HG02973 (cell line): ENCODE results near the gene PYY.
"Not testable (repeated sequence)": the region's sequence is repeated elsewhere in the genome, so short reads cannot be mapped to it uniquely, and the experiment has no call there.

Source experiments
- ATAC-seq: cut with Tn5 transposase; IDR thresholded peaks from one replicate; pipeline ENCODE4 v1.9.1; 2021; ENCODE audit warnings: moderate library complexity; ENCODE audit not compliant: unreplicated experiment

The PYY gene

DNA sequence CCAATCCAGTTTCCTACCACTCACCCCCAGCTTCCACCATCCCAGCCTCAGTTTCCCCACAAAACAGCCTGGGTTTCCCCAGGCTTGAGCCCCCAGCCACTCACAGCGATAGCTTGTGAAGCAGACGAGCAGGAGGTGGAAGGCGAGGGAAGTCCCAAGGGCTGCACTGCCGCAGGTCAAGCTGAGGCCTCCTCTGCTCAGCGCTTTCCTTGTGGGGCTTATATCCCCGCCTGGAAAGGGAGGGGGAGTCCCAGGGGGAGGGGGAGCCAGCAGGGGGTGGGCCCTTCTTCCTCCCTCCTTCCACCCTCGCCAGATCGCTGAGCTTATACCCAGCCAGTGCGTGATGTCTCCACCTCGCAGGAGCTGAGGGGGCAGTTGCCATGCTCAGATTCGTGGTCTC lies at the start of gene PYY:
Gene PYY (minus strand): TSS at position 195 of the 400 bp plus-strand sequence. CDS start 457 bp downstream, outside the sequence.
- no peak for ATAC-seq

DNA sequence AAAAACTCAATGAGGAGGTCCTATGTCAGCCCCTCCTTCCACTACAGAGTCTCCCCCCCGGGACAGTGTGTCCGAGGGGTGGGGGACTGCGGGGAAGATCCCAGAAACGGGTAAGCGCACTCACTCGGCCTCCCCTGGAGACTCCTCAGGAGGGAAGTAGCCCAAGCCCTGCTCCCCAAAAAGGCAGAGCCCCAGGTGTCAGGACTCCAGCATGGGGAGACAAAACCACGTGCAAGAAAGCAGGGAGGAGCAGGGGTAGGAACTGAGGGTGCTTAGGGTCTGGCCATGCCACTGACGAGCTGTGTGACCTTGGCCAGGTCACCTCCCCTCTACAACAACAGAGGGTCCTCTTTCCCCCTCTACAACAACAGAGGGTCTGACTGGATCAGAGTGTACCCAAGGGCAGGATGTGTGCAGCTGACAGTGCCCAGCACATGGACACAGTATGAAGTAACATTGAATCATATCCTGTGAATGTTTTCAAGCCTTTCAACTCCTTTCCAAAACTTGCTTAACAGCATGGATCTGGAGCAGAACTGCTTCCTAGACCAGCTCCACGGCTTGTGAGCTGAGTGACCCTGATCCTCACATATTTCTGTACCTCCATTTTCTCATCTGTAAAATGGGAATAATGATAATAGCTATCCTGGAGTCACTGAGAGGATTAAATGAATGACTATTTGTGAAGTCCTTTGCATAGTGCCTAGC lies 48.6 kb upstream of the PYY start:
- ATAC-seq: no peak

DNA sequence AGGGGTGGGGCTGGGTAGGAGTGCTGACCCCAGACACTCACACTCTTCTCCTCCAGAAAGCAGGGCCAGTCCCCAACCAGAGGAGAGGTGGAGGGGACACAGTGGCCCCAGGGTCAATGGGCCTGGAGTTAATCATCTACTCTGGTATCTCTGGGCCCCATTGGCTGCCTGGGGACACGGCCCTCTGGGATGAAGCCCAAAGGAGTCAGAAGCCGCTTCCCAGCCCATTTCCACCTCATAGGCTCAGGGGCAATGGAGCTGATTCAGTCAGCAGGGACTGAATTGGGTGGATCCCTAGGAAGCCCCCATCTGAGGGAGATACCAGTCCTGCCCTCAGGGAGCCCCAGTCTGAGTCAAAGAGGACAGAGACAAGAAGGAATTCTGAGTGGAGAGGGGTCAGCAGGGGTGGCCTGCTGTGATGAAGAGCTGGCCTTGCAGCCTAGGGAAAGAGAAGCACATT lies 47.8 kb upstream of the PYY start:
- ATAC-seq: no peak

- no peak for ATAC-seq
Measured at GRCh38 chr17:44000871-44001460, 47.2 kb upstream of the PYY start.

DNA sequence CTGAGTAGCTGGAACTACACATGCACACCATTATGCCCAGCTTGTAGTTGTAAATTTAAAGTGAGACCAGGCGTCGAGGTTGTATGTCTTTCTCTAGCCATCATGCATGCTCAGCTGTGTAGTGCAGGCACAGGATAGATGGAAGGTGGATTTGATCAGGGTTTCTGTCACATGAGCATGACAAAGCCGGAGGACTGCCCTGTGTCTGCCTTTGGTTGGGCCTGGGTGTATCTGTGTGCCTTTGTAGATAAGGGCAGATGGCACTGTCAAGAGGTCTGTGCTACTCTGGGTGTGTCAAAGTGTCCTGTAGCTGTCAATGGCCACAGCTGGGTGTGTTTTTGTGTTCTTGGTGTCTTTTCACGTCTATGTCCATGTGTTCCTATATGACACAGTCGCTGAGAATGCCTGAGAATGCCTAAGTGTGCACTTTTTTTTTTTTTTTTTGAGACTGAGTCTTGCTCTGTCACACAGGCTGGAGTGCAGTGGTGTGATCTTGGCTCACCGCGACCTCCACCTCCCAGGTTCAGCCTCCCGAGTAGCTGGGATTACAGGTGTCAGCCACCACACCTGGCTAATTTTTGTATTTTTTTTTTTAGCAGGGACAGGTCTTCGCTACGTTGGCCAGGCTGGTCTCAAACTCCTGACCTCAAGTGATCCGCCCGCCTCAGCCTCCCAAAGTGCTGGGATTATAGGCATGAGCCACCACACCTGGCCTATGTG lies 46.6 kb upstream of the PYY start:
- no peak for ATAC-seq

GRCh38 chr17:43999024-43999423 lies 45.3 kb upstream of the PYY start:
- no peak for ATAC-seq

DNA sequence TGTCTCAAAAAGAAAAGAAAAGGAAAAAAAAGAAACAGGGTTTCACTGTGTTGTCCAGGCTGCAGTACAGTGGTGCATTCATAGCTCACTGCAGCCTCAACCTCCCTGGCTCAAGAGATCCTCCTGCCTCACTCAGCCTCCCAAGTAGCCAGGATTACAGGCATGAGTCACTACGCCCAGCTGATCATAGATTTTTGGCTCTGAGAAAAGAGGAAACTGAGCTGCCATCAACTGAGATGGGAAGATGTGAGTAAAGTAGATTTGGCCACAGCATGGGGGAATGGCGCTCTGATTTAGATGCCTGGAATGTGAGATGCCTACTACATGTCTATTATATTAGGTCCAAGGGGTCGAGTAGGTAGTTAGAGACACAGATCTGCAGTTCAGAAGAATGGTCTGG lies 44.8 kb upstream of the PYY start:
- ATAC-seq: no peak

GRCh38 chr17:43997180-43997579 lies 43.4 kb upstream of the PYY start:
- ATAC-seq: not testable (repeated sequence)

DNA sequence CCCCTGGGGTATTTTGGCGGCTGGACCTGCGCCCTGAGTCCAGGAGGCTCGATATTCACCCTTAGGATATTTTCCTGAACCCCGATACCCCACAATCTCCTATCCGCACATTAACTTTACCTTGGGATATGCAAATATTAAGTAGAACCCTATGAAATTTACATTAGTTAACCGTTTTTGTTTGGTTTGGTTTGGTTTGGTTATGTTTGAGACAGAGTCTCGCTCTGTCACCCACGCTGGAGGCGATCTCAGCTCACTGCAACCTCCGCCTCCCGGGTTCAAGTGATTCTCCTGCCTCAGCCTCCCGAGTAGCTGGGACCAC lies 41.4 kb upstream of the PYY start:
- no peak for ATAC-seq

GRCh38 chr17:43994272-43995149 lies 40.8 kb upstream of the PYY start:
- no peak for ATAC-seq

DNA sequence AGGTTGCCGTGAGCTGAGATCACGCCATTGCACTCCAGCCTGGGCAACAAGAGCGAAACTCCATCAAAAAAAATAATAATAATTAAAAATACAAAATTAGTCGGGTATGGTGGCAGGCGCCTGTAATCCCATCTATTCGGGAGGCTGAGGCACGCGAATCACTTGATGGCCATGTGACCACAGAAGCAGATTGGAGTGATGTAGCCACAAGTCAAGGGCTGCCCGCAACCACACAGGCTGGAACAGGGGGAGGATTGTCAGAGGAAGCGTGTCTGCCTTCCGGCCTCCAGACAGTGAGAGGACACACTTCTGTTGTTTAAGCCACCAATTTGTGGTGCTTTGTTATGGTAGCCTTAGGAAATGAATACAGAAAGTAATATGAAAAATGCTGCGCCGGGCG lies 38.9 kb upstream of the PYY start:
- ATAC-seq: no peak

- ATAC-seq: no peak
Measured at GRCh38 chr17:43988301-43988700, 34.6 kb upstream of the PYY start.

DNA sequence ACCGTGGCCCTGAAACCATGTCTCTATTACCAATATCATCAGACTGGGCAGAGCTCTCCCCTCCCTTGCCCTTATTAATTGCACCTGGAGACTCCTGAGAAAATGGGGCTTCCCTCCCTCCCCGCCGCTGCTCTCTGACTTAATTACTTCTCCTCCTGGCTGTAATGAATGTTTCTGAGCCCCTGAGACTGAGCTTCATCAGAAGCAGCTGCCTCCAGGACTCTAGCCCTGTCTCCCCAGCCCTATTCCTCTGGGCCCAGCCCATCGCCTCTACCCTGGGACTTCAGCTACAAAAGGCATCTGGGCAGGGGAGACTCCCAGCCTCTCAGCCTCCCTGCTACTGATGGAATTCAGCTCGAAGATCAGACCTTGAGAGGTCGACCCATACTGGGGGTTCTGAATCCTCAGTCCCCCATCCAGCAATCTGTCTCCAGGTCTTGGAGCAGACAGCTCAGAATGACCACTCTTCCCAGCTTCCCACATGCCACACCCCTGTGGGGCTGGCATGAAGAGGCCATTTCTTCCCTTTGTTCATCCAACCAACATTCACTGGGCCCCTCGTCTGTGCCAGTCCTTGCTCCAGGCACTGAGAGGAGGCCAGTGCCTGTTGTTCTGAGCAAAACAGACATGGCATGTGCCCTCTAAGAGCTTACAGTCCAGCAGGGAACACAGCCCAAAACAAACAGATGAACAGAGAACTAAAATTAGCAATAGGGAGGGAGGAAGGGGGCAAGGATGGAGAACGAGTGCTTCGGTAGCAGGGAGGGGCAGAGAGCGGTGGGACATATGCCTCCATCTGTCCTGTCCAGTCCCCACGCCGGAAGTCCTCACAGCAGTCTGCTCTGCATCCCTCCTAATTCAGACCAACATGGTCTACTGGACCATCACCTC lies 33.6 kb upstream of the PYY start:
- ATAC-seq: no peak

GRCh38 chr17:43986225-43986981 lies 32.7 kb upstream of the PYY start:
- ATAC-seq: no peak

- no peak for ATAC-seq
Measured at GRCh38 chr17:43984521-43984920, 30.8 kb upstream of the PYY start.

GRCh38 chr17:43983515-43984411 lies 30.0 kb upstream of the PYY start:
- ATAC-seq: no peak

GRCh38 chr17:43983196-43983514 lies 29.4 kb upstream of the PYY start:
- no peak for ATAC-seq

DNA sequence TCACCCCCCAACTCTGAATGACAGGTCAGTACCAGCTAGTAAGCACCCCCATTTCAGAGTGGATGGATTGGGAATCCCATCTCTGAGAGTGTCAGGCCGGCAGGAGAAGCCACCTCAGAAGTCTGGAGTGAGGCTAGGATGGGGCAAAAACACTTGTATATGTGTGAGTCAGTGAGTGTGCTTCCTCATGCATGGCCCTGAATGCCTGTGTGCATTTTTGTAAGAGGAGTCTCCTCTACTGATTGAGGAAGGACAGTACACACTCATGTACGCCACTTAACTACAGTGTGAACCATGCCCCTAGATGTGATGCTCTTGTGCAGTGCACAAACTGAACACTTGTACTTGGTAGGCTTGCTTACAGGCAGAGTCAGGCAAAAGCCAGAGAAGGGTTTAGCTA lies 28.4 kb upstream of the PYY start:
- no peak for ATAC-seq

DNA sequence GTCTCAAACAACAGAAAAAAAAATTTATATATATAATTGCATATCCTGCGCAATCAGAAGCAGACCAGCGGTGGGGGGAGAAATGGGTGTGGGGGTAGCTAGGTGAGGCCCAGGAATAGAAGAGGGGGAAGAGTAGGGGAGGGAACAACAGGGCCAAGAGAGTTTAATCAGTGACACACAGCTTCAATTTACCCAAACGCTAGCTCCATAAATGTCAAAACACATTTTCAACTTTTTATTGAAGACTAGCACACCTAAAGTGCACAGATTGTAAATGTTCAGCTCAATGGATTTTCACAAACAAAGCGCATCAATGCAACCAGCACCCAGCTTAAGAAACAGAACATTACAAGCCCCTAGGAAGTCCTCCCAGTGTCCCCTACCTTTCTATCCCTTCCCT lies 25.9 kb upstream of the PYY start:
- ATAC-seq: no peak
